OCI-LY1 (cell line): ENCODE measurements around the gene HPCAL4.

Experiments used
- H2AFZ ChIP-seq: fragments of 200-600 bp; sonication (generic), shearing (Covaris generic); 2 replicates; pipeline ENCODE4 v1.6.0; 2014; ENCODE audit warnings: antibody characterized with exemption, mild to moderate bottlenecking, low read length
- H3F3A ChIP-seq: fragments of 200-600 bp; sonication (generic), shearing (Covaris generic); 2 replicates; pipeline ENCODE4 v1.6.0; 2014; ENCODE audit warnings: mild to moderate bottlenecking, antibody characterized with exemption, low read length, moderate library complexity; ENCODE audit not compliant: insufficient read depth
- H3K27ac ChIP-seq: fragments of 200-600 bp; sonication (generic); 2 replicates; pipeline ENCODE4 v1.5.1; 2014; ENCODE audit warnings: low read length, mixed run types, mild to moderate bottlenecking, low read depth; ENCODE audit not compliant: poor library complexity, severe bottlenecking
- H3K27me3 ChIP-seq: fragments of 200-600 bp; sonication (generic); 2 replicates; pipeline ENCODE4 v1.6.0; 2014; ENCODE audit warnings: antibody characterized with exemption, mild to moderate bottlenecking, low read length, moderate library complexity; ENCODE audit not compliant: insufficient read depth
- H3K36me3 ChIP-seq: fragments of 200-600 bp; sonication (generic); 2 replicates; pipeline ENCODE4 v1.6.1; 2014; ENCODE audit warnings: mild to moderate bottlenecking, antibody characterized with exemption, low read length, moderate library complexity, mixed read lengths; ENCODE audit not compliant: insufficient read depth
- H3K4me1 ChIP-seq: fragments of 200-600 bp; sonication (generic); 2 replicates; pipeline ENCODE4 v1.5.1; 2014; ENCODE audit warnings: mild to moderate bottlenecking, low read length, moderate library complexity; ENCODE audit not compliant: insufficient read depth, severe bottlenecking
- H3K4me2 ChIP-seq: fragments of 200-600 bp; sonication (generic), shearing (Covaris generic); 2 replicates; pipeline ENCODE4 v1.6.1; 2014; ENCODE audit warnings: low read length
- H3K4me3 ChIP-seq: fragments of 200-600 bp; sonication (generic); 2 replicates; pipeline ENCODE4 v1.5.1; 2014; ENCODE audit warnings: low read length, low read depth, mild to moderate bottlenecking, mixed read lengths; ENCODE audit not compliant: poor library complexity, severe bottlenecking
- H3K79me2 ChIP-seq: fragments of 200-600 bp; shearing (Covaris generic); 2 replicates; pipeline ENCODE4 v1.6.1; 2016; ENCODE audit warnings: mixed run types, low read length, mixed read lengths; ENCODE audit not compliant: insufficient read depth
- H3K9ac ChIP-seq: fragments of 200-600 bp; sonication (generic), shearing (Covaris generic); 2 replicates; pipeline ENCODE4 v1.6.1; 2014; ENCODE audit warnings: mild to moderate bottlenecking, low read length, mixed read lengths
- H3K9me2 ChIP-seq: fragments of 200-600 bp; sonication (generic), shearing (Covaris generic); 2 replicates; pipeline ENCODE4 v1.6.1; 2014; ENCODE audit warnings: low read depth, mild to moderate bottlenecking, low read length, mixed read lengths
- H3K9me3 ChIP-seq: fragments of 200-600 bp; shearing (Covaris generic); 2 replicates; pipeline ENCODE4 v1.6.1; 2014; ENCODE audit warnings: low read length, mixed read lengths
- H4K20me1 ChIP-seq: fragments of 200-600 bp; sonication (generic), shearing (Covaris generic); 2 replicates; pipeline ENCODE4 v1.6.0; 2016; ENCODE audit warnings: mild to moderate bottlenecking, low read length; ENCODE audit not compliant: insufficient read depth
- CTCF ChIP-seq: fragments of 200-600 bp; sonication (generic), shearing (Covaris generic); IDR thresholded peaks from 2 replicates; pipeline ENCODE4 v1.5.1; 2017; ENCODE audit warnings: mild to moderate bottlenecking, antibody characterized with exemption, low read length, moderate library complexity, mixed read lengths
- EZH2 ChIP-seq: fragments of 200-600 bp; sonication (generic), shearing (Covaris generic); IDR thresholded peaks from 2 replicates; pipeline ENCODE4 v1.8.0; 2017; ENCODE audit warnings: borderline replicate concordance, mixed run types, mild to moderate bottlenecking, antibody characterized with exemption, low read length, moderate library complexity, mixed read lengths

The HPCAL4 gene

GRCh38 chr1:39727221-39727931 lies 36.1 kb upstream of the HPCAL4 start:
- TF ChIP-seq CTCF (no peak), EZH2 (no peak)
- H3K27me3 ChIP-seq: no peaks in the 10 kb centered on the region
- H3K79me2 ChIP-seq: no peaks in the 10 kb centered on the region

GRCh38 chr1:39726600-39726999 lies 35.4 kb upstream of the HPCAL4 start:
- Histone ChIP-seq H3K79me2 (no peaks in the 10 kb centered on the region), H3K9ac (no peak overlapping the region), H3K9me2 (no peaks in the 10 kb centered on the region), H3K36me3 (no peaks in the 10 kb centered on the region), H3K4me1 (peaks cover 12% of the 10 kb centered on the region), H2AFZ (no peak overlapping the region), H3K4me3 (no peak overlapping the region), H3K9me3 (no peaks in the 10 kb centered on the region), H4K20me1 (no peaks in the 10 kb centered on the region), H3K4me2 (no peak overlapping the region), H3K27me3 (no peaks in the 10 kb centered on the region; the same call in 1 of the 2 replicates), H3F3A (no peaks in the 10 kb centered on the region), H3K27ac (no peak overlapping the region)
- TF ChIP-seq CTCF (no peak), EZH2 (no peak)

More at GRCh38 chr1:39727221-39727931, 36.1 kb upstream of the HPCAL4 start:
- H3K36me3 ChIP-seq: no peaks in the 10 kb centered on the region
- no peaks in the 10 kb centered on the region for H4K20me1 ChIP-seq
- no peak overlapping the region; the same call in 1 of the 2 replicates for H3K9ac ChIP-seq
- peak overlapping the region; percentile 65 for H3K4me2 ChIP-seq
- H3K4me3 ChIP-seq: peak overlapping the region; percentile 54
- peaks cover 12% of the 10 kb centered on the region for H3K4me1 ChIP-seq
- H3K9me2 ChIP-seq: no peaks in the 10 kb centered on the region
- no peak overlapping the region for H3K27ac ChIP-seq
- no peaks in the 10 kb centered on the region for H3K9me3 ChIP-seq
- no peaks in the 10 kb centered on the region for H3F3A ChIP-seq
- no peak overlapping the region for H2AFZ ChIP-seq

GRCh38 chr1:39722495-39722894 lies 31.3 kb upstream of the HPCAL4 start:
- no peaks in the 10 kb centered on the region; the same call in 1 of the 2 replicates for H3K27me3 ChIP-seq
- no peak overlapping the region for H3K9ac ChIP-seq
- H3K4me3 ChIP-seq: no peak overlapping the region
- H3K4me1 ChIP-seq: peaks cover 4% of the 10 kb centered on the region
- TF ChIP-seq EZH2 (no peak), CTCF (no peak)
- no peaks in the 10 kb centered on the region for H3K79me2 ChIP-seq
- no peak overlapping the region for H3K27ac ChIP-seq
- no peaks in the 10 kb centered on the region for H3F3A ChIP-seq
- H2AFZ ChIP-seq: no peak overlapping the region
- no peaks in the 10 kb centered on the region for H4K20me1 ChIP-seq
- no peaks in the 10 kb centered on the region for H3K9me3 ChIP-seq
- no peaks in the 10 kb centered on the region for H3K36me3 ChIP-seq
- H3K9me2 ChIP-seq: no peaks in the 10 kb centered on the region
- H3K4me2 ChIP-seq: no peak overlapping the region
